Thoracic aorta (tissue), 2 donors: ENCODE data around the gene CBFA2T3. TPM values are rescaled to one million over a fixed set of nuclear protein-coding genes. Genes with fewer than 3 reads are reported as not detected.

Experiments
- ATAC-seq: fragments of 150-250 bp; one replicate; pipeline ENCODE4 v1.8.0; 2017; ENCODE audit warnings: low read depth; ENCODE audit not compliant: insufficient number of reproducible peaks, low FRiP score
- DNase-seq: peaks from one replicate; pipeline ENCODE4 v3.0.0-alpha.2; 2020; ENCODE audit warnings: low spot score
- H3K27ac ChIP-seq, 2 donors: fragments of 200-600 bp; sonication (generic); 1 replicate in 1 of 2; 2 replicates in 1 of 2; pipeline ENCODE4 v1.5.1; 2016; ENCODE audit warnings: mild to moderate bottlenecking in 2 of 2, moderate library complexity in 2 of 2
- H3K27me3 ChIP-seq: fragments of 200-600 bp; sonication (generic); replicated peaks from 2 replicates; pipeline ENCODE4 v1.6.0; 2016; ENCODE audit warnings: mild to moderate bottlenecking; ENCODE audit not compliant: insufficient read depth
- H3K36me3 ChIP-seq: fragments of 200-600 bp; sonication (generic); one replicate; pipeline ENCODE4 v1.5.1; 2016
- H3K4me1 ChIP-seq, 2 donors: fragments of 200-600 bp; sonication (generic); 1 replicate in 1 of 2; 2 replicates in 1 of 2; pipeline versions ENCODE4 v1.5.1 to v1.6.0; 2016; ENCODE audit warnings: low read depth in 2 of 2, mild to moderate bottlenecking in 1 of 2; ENCODE audit not compliant: control insufficient read depth in 1 of 2
- H3K4me3 ChIP-seq: fragments of 200-600 bp; sonication (generic); 2 replicates; pipeline ENCODE4 v1.5.1; 2016; ENCODE audit warnings: mild to moderate bottlenecking
- H3K9me3 ChIP-seq: fragments of 200-600 bp; sonication (generic); 2 replicates; pipeline ENCODE4 v1.5.1; 2016
- CTCF ChIP-seq: fragments of 200-600 bp; sonication (generic); IDR thresholded peaks from one replicate; pipeline ENCODE4 v1.5.1; 2019; ENCODE audit warnings: antibody characterized with exemption
- total RNA-seq, 2 donors: library from RNA; depleted of rRNA; stranded (reverse); fragments of >200 nt; gene quantifications; one replicate each; pipeline versions ENCODE4 v1.1.0 to v1.2.3, GENCODE V29; 2016

The CBFA2T3 gene
- total RNA-seq, 2 donors from 2014 or later: 3.9 to 6.6 TPM

- Histone ChIP-seq H3K27me3 (no peaks in the 10 kb centered on the region), H3K9me3 (no peaks in the 10 kb centered on the region), H3K4me1 (peaks cover 5 to 25% of the 10 kb centered on the region in 2 donors), H3K27ac (no peak overlapping the region), H3K36me3 (no peaks in the 10 kb centered on the region), H3K4me3 (no peak overlapping the region)
- DNase-seq: no peak
- ATAC-seq: no peak
- no peak for TF ChIP-seq CTCF
These were observed 50.5 kb downstream of the CBFA2T3 start for GRCh38 chr16:88926374-88926990.

- no peak for TF ChIP-seq CTCF
- Histone ChIP-seq H3K4me1 (peaks cover 10 to 34% of the 10 kb centered on the region in 2 donors), H3K36me3 (no peaks in the 10 kb centered on the region), H3K4me3 (no peak overlapping the region), H3K9me3 (no peaks in the 10 kb centered on the region), H3K27ac (no peak overlapping the region), H3K27me3 (no peaks in the 10 kb centered on the region)
- no peak for DNase-seq
- no peak for ATAC-seq
These were observed 51.5 kb downstream of the CBFA2T3 start for GRCh38 chr16:88925540-88925887.

GRCh38 chr16:88924834-88925539 is 52.0 kb downstream of the CBFA2T3 start:
- ATAC-seq: no peak
- Histone ChIP-seq H3K27ac (no peak overlapping the region), H3K4me3 (no peak overlapping the region), H3K4me1 (peaks cover 10 to 34% of the 10 kb centered on the region in 2 donors), H3K9me3 (no peaks in the 10 kb centered on the region), H3K27me3 (no peaks in the 10 kb centered on the region), H3K36me3 (no peaks in the 10 kb centered on the region)
- TF ChIP-seq CTCF: peak; percentile 34
- DNase-seq: no peak

DNA sequence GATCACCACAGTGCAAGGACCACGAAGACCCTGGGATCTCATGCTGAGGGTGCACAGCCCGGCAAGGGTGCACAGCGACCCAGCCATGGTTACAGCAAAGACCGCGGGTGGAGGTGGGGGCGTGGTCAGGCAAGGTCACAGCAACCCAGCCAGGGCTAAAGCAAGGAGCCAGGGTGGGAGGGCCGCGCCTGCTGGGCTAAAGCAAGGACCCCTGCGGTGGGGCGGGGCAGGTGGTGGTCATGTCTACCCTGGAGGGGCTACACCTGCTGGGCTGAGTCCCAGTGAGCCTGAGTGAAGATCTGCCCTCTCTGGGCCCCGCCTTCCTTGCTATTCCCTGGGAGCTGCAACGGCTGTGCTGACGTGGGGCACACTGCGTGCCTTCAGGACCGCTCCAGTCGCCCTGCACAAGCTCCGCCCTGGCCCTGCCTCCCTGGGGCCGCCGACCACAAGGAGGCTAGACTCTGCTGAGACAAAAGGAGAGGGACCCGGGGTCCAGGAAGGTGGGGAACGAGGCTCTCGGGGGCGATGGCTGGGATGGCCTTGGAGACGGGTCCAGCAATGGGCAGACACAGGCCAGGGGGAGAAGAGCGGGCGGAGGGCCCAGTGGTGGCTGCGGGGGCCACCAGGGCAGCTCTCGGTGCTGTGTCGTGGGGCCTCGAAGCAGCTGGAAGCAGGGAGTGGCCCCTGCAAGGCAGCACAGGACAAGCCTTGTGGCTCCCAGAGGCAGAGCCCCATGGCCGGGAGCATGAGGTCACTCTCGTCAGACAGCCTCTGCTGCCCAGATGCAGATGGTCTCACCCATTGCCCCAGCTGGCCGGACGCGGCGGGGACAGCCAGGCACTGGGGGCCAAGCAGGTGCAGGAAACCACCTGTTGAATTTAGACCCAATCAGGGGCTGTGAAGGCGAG is 52.8 kb downstream of the CBFA2T3 start:
- ATAC-seq (no peak), DNase-seq (no peak)
- no peak for TF ChIP-seq CTCF
- H3K4me1 ChIP-seq: peaks cover 10 to 34% of the 10 kb centered on the region in 2 donors
- H3K9me3 ChIP-seq: no peaks in the 10 kb centered on the region
- no peaks in the 10 kb centered on the region for H3K27me3 ChIP-seq
- H3K27ac ChIP-seq: no peak overlapping the region
- H3K36me3 ChIP-seq: no peaks in the 10 kb centered on the region
- H3K4me3 ChIP-seq: no peak overlapping the region

DNA sequence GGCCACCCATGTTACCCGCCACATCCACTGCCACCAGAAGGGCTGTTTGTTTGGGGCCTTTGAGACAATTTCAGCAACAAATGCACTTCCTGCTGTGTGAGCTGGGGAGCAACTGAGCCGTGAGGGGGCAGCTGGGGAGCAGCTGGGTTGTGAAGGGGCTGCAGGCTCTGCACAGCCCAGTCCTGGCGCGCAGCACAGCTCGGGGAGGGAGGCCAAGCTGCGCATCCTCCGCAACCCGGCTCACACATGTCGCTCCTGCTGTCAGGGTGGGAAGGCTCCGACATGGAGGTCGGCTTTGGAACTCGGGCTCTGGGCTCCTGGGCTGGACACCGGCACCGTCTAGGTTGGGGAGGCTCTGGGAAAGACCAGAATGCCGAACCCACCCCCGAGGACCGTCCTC is 53.6 kb downstream of the CBFA2T3 start:
- H3K4me1 ChIP-seq: peaks cover 10 to 34% of the 10 kb centered on the region in 2 donors
- ATAC-seq (no peak), DNase-seq (no peak)
- H3K27me3 ChIP-seq: no peaks in the 10 kb centered on the region
- H3K36me3 ChIP-seq: no peaks in the 10 kb centered on the region
- no peaks in the 10 kb centered on the region for H3K9me3 ChIP-seq
- H3K4me3 ChIP-seq: no peak overlapping the region
- H3K27ac ChIP-seq: no peak overlapping the region
- no peak for TF ChIP-seq CTCF
